Measurements from ENCODE around the gene BID. TPM values are rescaled to one million over a fixed set of nuclear protein-coding genes. Genes with fewer than 3 reads are reported as not detected.

BID gene
- total RNA-seq, 2 donors from 2014 or later = 20.1 to 24.4 TPM

DNA sequence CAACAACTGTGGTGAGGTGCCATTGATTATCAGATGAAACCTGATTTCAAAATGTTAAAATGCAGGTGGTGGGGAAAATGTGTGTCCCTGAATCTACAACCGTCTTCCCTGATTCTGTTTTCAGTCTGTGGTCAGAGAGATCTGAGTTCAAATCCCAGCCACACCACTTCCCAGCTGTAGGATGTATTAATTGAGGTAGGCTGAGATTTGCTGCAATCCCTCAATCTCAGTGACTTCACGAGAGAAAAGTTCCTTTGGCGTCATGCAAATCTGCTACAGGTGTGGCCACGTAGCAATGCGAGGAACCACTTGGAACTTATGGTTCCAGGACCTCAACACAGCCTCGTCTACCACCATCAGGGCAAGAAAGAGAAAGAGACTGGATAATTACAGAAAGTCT is 79.5 kb downstream of the BID start:
- no peak overlapping the region for H3K4me3 ChIP-seq (ENCODE audit: low read length)
- TF ChIP-seq, protein P1, sequence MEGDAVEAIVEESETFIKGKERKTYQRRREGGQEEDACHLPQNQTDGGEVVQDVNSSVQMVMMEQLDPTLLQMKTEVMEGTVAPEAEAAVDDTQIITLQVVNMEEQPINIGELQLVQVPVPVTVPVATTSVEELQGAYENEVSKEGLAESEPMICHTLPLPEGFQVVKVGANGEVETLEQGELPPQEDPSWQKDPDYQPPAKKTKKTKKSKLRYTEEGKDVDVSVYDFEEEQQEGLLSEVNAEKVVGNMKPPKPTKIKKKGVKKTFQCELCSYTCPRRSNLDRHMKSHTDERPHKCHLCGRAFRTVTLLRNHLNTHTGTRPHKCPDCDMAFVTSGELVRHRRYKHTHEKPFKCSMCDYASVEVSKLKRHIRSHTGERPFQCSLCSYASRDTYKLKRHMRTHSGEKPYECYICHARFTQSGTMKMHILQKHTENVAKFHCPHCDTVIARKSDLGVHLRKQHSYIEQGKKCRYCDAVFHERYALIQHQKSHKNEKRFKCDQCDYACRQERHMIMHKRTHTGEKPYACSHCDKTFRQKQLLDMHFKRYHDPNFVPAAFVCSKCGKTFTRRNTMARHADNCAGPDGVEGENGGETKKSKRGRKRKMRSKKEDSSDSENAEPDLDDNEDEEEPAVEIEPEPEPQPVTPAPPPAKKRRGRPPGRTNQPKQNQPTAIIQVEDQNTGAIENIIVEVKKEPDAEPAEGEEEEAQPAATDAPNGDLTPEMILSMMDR (conservative IDR thresholded peaks at IDR 0.05) = no peak
- Mint-ChIP-seq H3K27ac (no peak overlapping the region), H3K36me3 (ENCODE audit: low read depth) (peaks cover 30% of the 10 kb centered on the region), H3K4me3 (no peak overlapping the region), H3K9me3 (no peaks in the 10 kb centered on the region), H3K27me3 (ENCODE audit: insufficient read depth) (no peaks in the 10 kb centered on the region), H3K4me1 (peaks cover 3% of the 10 kb centered on the region)
- WGBS, 2 experiments (ENCODE audit: insufficient coverage in 1 of 2, insufficient read length in 1 of 2) = 97 to 100% methylated on average over 5 to 6 of the region's 6 CpGs
- no peak for DNase-seq
- H3K36me3 ChIP-seq (ENCODE audit: control insufficient read depth, insufficient read depth, low read length) = peaks cover 23% of the 10 kb centered on the region
- H3K27me3 ChIP-seq (ENCODE audit: control insufficient read depth, insufficient read depth, low read length, poor library complexity, severe bottlenecking) = no peaks in the 10 kb centered on the region
- no peak overlapping the region for H3K27ac ChIP-seq (ENCODE audit: low read depth, low read length)
- H3K4me1 ChIP-seq (ENCODE audit: control insufficient read depth, insufficient read depth, low read length) = no peaks in the 10 kb centered on the region
- no peaks in the 10 kb centered on the region for H3K9me3 ChIP-seq (ENCODE audit: control insufficient read depth, low read length)
- H3K9ac ChIP-seq (ENCODE audit: extremely low read depth, low read length, poor library complexity, severe bottlenecking) = no peak overlapping the region

DNA sequence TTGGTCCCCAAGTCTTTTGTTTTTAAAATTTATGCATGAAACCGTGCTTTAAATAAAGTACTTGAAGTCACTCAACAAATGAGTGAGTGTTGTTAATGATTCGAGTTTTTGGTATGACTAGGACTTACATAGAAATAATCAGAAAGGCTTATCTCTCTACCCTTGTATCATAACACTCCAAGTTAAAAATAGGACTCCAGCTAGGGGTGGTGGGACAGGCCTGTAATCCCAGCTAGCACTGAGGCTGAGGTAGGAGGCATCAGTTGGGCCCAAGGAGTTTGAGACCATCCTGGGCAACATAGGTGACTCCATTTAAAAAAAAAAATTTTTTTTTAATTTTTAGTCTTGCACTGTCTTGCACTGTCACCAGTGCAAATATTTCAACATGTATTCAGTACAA is 80.1 kb downstream of the BID start:
- WGBS, 2 experiments (ENCODE audit: insufficient coverage in 1 of 2, insufficient read length in 1 of 2) = 100% methylated on average over 1 of the region's 2 CpGs
- H3K9me3 Mint-ChIP-seq = no peaks in the 10 kb centered on the region
- Histone ChIP-seq H3K9me3 (ENCODE audit: control insufficient read depth, low read length) (no peaks in the 10 kb centered on the region), H3K4me1 (ENCODE audit: control insufficient read depth, insufficient read depth, low read length) (no peaks in the 10 kb centered on the region), H3K36me3 (ENCODE audit: control insufficient read depth, insufficient read depth, low read length) (peaks cover 24% of the 10 kb centered on the region), H3K4me3 (ENCODE audit: low read length) (no peak overlapping the region), H3K27ac (ENCODE audit: low read depth, low read length) (no peak overlapping the region), H3K9ac (ENCODE audit: extremely low read depth, low read length, poor library complexity, severe bottlenecking) (no peak overlapping the region), H3K27me3 (ENCODE audit: control insufficient read depth, insufficient read depth, low read length, poor library complexity, severe bottlenecking) (no peaks in the 10 kb centered on the region)
- TF ChIP-seq, protein P1 (conservative IDR thresholded peaks at IDR 0.05) = no peak
- DNase-seq = no peak
- H3K36me3 Mint-ChIP-seq (ENCODE audit: low read depth) = peaks cover 30% of the 10 kb centered on the region
- no peak overlapping the region for H3K27ac Mint-ChIP-seq
- H3K4me3 Mint-ChIP-seq = no peak overlapping the region
- no peaks in the 10 kb centered on the region for H3K27me3 Mint-ChIP-seq (ENCODE audit: insufficient read depth)
- H3K4me1 Mint-ChIP-seq = no peaks in the 10 kb centered on the region

DNA sequence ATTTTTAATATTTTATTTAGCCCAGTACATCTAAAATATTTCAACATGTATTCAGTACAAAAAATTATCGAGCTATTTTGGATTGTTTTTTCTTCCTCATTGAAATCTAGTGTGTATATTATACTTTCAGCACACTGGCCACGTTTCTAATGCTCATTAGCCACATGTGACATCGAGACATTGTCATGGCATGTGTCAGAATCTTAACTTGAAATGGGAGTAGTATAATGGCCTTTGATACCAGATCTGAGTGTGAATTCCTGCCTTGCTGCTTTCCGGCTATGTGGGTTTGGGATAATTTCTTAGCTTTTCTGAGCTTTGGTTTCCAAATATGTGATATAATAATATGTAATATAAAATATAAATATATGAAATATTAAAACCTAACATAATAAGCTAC is 81.4 kb downstream of the BID start:
- no peaks in the 10 kb centered on the region for H3K9me3 ChIP-seq (ENCODE audit: control insufficient read depth, low read length)
- H3K27me3 ChIP-seq (ENCODE audit: control insufficient read depth, insufficient read depth, low read length, poor library complexity, severe bottlenecking) = no peaks in the 10 kb centered on the region
- TF ChIP-seq, protein P1 (conservative IDR thresholded peaks at IDR 0.05) = no peak
- 83 to 90% methylated on average over 1 to 3 of the region's 4 CpGs for WGBS, 2 experiments (ENCODE audit: insufficient coverage in 1 of 2, insufficient read length in 1 of 2)
- peaks cover 27% of the 10 kb centered on the region for H3K36me3 ChIP-seq (ENCODE audit: control insufficient read depth, insufficient read depth, low read length)
- no peak overlapping the region for H3K9ac ChIP-seq (ENCODE audit: extremely low read depth, low read length, poor library complexity, severe bottlenecking)
- no peak overlapping the region for H3K27ac ChIP-seq (ENCODE audit: low read depth, low read length)
- no peak overlapping the region for H3K4me3 ChIP-seq (ENCODE audit: low read length)
- Mint-ChIP-seq H3K4me1 (no peaks in the 10 kb centered on the region), H3K36me3 (ENCODE audit: low read depth) (peaks cover 30% of the 10 kb centered on the region), H3K9me3 (no peaks in the 10 kb centered on the region), H3K27ac (no peak overlapping the region), H3K4me3 (no peak overlapping the region), H3K27me3 (ENCODE audit: insufficient read depth) (no peaks in the 10 kb centered on the region)
- no peak for DNase-seq
- no peaks in the 10 kb centered on the region for H3K4me1 ChIP-seq (ENCODE audit: control insufficient read depth, insufficient read depth, low read length)
